ENCODE measurements around the gene PYGB. TPM values are rescaled to one million over a fixed set of nuclear protein-coding genes. Genes with fewer than 3 reads are reported as not detected.
A peak's percentile ranks its signal among the peaks of the same experiment; 100 is the strongest.

Gene PYGB
- total and polyA plus RNA-seq, 7 donors = 4.9 to 22.3 (median 9.5) TPM

DNA sequence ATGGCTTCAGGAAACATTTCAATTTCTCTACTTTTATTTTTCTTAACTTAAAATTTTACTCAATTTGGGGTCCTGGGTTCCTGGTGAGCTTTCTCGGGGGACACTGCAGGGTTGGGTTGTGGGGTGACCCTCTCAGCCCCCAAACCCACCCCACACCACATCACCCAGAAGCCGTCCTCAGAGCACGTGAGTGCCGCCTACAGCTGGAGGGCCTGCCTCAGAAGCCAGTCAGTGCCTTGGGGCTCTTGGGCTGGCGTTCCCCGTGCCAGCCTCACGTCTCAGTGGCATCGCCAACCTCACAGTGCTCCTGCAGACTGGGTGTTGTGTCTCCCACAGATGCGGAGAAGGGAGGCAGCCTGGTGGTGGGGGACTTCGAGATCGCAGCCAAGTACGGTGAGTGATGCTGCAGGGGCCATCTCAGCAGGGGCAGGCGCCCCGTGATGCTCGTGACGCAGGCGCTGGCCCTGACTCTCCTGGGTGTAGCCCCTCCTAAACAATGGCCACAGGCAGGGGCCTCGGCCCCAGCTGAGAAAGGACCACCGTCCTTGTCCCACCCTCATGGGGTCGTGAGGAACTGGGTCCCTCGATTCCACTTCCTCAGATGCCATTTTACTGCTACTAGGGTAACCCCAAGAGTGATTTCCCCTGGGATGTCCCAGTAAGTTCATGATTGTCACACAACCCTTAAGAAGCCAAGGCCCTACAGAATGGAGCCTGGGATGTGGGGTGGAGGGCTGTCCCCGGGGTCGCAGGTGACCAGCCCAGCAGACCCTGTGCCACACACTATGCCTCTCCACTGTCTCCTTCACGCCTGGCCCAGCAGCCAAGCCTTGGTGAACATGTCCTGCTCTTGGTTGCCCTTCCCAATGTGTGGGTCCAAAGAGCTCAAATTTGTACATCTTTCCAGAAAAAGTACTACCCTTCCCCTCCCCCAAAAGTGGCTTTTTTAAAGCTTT lies 23.8 kb upstream of the PYGB start:
- ATAC-seq (no peak), DNase-seq (no peak)
- WGBS, 3 donors = 93 to 97% (median 96%) methylated on average over 24 of the region's 24 CpGs
- H3K36me3 ChIP-seq (ENCODE audit: insufficient read depth in 1 of 2, low read depth in 1 of 2) = peaks cover 0 to 34% of the 10 kb centered on the region in 2 donors
- H3K4me1 ChIP-seq = peaks cover 32% of the 10 kb centered on the region
- TF ChIP-seq, protein P1, sequence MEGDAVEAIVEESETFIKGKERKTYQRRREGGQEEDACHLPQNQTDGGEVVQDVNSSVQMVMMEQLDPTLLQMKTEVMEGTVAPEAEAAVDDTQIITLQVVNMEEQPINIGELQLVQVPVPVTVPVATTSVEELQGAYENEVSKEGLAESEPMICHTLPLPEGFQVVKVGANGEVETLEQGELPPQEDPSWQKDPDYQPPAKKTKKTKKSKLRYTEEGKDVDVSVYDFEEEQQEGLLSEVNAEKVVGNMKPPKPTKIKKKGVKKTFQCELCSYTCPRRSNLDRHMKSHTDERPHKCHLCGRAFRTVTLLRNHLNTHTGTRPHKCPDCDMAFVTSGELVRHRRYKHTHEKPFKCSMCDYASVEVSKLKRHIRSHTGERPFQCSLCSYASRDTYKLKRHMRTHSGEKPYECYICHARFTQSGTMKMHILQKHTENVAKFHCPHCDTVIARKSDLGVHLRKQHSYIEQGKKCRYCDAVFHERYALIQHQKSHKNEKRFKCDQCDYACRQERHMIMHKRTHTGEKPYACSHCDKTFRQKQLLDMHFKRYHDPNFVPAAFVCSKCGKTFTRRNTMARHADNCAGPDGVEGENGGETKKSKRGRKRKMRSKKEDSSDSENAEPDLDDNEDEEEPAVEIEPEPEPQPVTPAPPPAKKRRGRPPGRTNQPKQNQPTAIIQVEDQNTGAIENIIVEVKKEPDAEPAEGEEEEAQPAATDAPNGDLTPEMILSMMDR (IDR thresholded peaks at IDR 0.05) = no peak
- no peaks in the 10 kb centered on the region for H3K9me3 ChIP-seq
- no peaks in the 10 kb centered on the region for H3K27me3 ChIP-seq (ENCODE audit: insufficient read depth in 3 of 3, low read length in 2 of 3)
- intact Hi-C loops (cut with DNase I) = no loop called here
- H3K27ac ChIP-seq = no peak overlapping the region
- no peak overlapping the region for H3K4me3 ChIP-seq

- Histone ChIP-seq H3K9me3 (no peaks in the 10 kb centered on the region), H3K36me3 (ENCODE audit: insufficient read depth in 1 of 2, low read depth in 1 of 2) (peaks cover 0 to 31% of the 10 kb centered on the region in 2 donors), H3K4me3 (no peak overlapping the region), H3K27me3 (ENCODE audit: insufficient read depth in 3 of 3, low read length in 2 of 3) (no peaks in the 10 kb centered on the region), H3K27ac (no peak overlapping the region), H3K4me1 (peaks cover 32% of the 10 kb centered on the region)
- TF ChIP-seq, protein P1 (IDR thresholded peaks at IDR 0.05) = no peak
- no peak for ATAC-seq
- 94 to 97% (median 97%) methylated on average over 16 of the region's 16 CpGs for WGBS, 3 donors
- DNase-seq = no peak
- intact Hi-C loops (cut with DNase I) = no loop called here
Observed at GRCh38 chr20:25224941-25225340, 22.9 kb upstream of the PYGB start.

DNA sequence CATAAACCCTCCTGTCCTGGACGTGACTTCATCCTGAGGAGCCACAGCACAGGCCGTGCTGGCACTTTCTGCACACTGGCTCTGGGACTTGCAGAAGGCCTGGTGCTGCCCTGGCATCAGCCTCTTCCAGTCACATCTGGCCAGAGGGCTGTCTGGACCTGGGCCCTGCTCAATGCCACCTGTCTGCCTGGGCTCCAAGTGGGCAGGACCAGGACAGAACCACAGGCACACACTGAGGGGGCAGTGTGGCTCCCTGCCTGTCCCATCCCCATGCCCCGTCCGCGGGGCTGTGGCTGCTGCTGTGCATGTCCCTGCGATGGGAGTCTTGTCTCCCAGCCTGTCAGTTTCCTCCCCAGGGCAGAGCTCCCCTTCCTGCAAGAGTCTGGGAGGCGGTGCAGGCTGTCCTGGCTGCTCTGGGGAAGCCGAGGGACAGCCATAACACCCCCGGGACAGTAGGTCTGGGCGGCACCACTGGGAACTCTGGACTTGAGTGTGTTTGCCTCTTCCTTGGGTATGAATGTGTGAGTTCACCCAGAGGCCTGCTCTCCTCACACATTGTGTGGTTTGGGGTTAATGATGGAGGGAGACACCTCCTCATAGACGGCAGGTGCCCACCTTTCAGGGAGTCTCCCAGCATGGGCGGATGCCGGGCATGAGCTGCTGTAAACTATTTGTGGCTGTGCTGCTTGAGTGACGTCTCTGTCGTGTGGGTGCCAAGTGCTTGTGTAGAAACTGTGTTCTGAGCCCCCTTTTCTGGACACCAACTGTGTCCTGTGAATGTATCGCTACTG lies 22.0 kb upstream of the PYGB start:
- Histone ChIP-seq H3K36me3 (ENCODE audit: insufficient read depth in 1 of 2, low read depth in 1 of 2) (peaks cover 0 to 34% of the 10 kb centered on the region in 2 donors), H3K9me3 (no peaks in the 10 kb centered on the region), H3K4me3 (no peak overlapping the region), H3K4me1 (peaks cover 24% of the 10 kb centered on the region), H3K27me3 (ENCODE audit: insufficient read depth in 3 of 3, low read length in 2 of 3) (no peaks in the 10 kb centered on the region), H3K27ac (peak overlapping the region; percentile 83)
- DNase-seq (no peak), ATAC-seq (no peak)
- intact Hi-C loops (cut with DNase I) = no loop called here
- WGBS, 3 donors = 73 to 89% (median 75%) methylated on average over 16 of the region's 16 CpGs
- TF ChIP-seq, protein P1 (IDR thresholded peaks at IDR 0.05) = no peak

GRCh38 chr20:25226433-25227316 lies 21.2 kb upstream of the PYGB start:
- 54 to 65% (median 54%) methylated on average over 28 of the region's 28 CpGs for WGBS, 3 donors

More at GRCh38 chr20:25226433-25227316, 21.2 kb upstream of the PYGB start:
- DNase-seq (peak in 1 of 2 donors; percentile 38), ATAC-seq (peak; percentile 55 to 64 (median 59))
- intact Hi-C loops (cut with DNase I) = no loop called here
- H3K4me1 ChIP-seq = peaks cover 21% of the 10 kb centered on the region
- no peaks in the 10 kb centered on the region for H3K27me3 ChIP-seq (ENCODE audit: insufficient read depth in 3 of 3, low read length in 2 of 3)
- peak overlapping the region; percentile 83 for H3K27ac ChIP-seq
- H3K9me3 ChIP-seq = no peaks in the 10 kb centered on the region
- no peak overlapping the region for H3K4me3 ChIP-seq
- H3K36me3 ChIP-seq (ENCODE audit: insufficient read depth in 1 of 2, low read depth in 1 of 2) = peaks cover 0 to 34% of the 10 kb centered on the region in 2 donors
- TF ChIP-seq, protein P1 (IDR thresholded peaks at IDR 0.05) = no peak

All from psoas muscle (tissue), 8 donors.